SK-N-MC (cell line): ENCODE measurements around the gene ARFRP1.

Experiments used
- EZH2 ChIP-seq: fragments of 200-600 bp; sonication (generic); IDR thresholded peaks from one replicate; pipeline ENCODE4 v1.6.1; 2017; ENCODE audit warnings: antibody characterized with exemption
- POLR2AphosphoS5 ChIP-seq: IDR thresholded peaks from 2 replicates; pipeline ENCODE4 v1.6.1; 2012; ENCODE audit warnings: mild to moderate bottlenecking, low read depth, low read length, borderline replicate concordance

GRCh38 chr20:63686492-63687321, 21.1 kb downstream of the ARFRP1 start:
- no peak for TF ChIP-seq EZH2
- no peak for TF ChIP-seq POLR2AphosphoS5
